SK-MEL-5 (cell line): ENCODE results near the gene A4GALT. TPM values are rescaled to one million over a fixed set of nuclear protein-coding genes. Genes with fewer than 3 reads are reported as not detected.

Experiments used
- DNase-seq: peaks from one replicate; pipeline ENCODE4 v3.0.0-alpha.2; 2016; ENCODE audit warnings: low read depth, low spot score
- in situ Hi-C: cut with HindIII; loops from 2 replicates; pipeline ENCODE4 v1.10.0; 2016; ENCODE audit warnings: low sequenced_read_pairs, high pct_unique_total_duplicates, low pct_unique_long_range_greater_than_20kb
- small RNA-seq, 2 experiments: library from RNA; depleted of rRNA; stranded (forward); fragments of <200 nt; gene quantifications; one replicate each; pipeline ENCODE3, GENCODE V24; 2014
- total RNA-seq: library from RNA; depleted of rRNA; stranded (reverse); fragments of >200 nt; shearing (Covaris generic); gene quantifications from 2 replicates; pipeline ENCODE4 v1.2.3, GENCODE V29; 2014; rRNA removed

A4GALT gene
- total RNA-seq, 1 experiment from 2014 or later = not detected

GRCh38 chr22:42646569-42647525 is 73.8 kb downstream of the A4GALT start:
- DNase-seq = no peak
- in situ Hi-C loops = no loop called here

DNA sequence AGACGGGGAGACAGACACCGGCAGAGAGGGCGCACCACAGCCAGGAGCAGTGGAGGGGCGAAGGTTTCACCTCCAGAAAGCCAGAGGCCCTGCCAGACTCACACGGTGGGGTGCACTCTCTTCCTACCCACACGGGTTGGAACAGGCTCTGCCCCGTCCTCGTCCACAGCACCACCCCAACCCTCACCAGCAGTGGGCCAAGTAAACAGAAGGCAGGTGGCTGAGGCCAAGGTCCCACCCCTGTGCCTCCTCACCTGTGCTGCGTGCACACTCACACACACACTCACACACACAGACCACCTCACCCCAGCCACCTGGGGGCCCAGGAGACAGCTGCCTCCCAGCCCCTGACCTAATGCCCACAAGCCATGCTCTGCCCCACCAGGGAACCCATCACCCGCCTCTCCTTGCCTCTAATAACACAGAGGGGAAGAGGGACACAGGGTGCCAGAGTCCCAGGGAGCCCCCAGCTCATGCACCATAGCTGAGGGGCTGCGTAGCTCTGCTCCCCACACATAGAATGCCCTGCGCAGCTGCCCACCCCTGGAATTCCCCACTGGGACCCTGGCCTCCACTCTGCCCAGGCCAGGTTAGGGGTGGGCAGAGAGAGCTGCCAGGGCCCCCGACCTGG is 74.6 kb downstream of the A4GALT start:
- in situ Hi-C loops = no loop called here
- no peak for DNase-seq

- in situ Hi-C loops = no loop called here
- no peak for DNase-seq
Observed at GRCh38 chr22:42645341-42645937, 75.2 kb downstream of the A4GALT start.

GRCh38 chr22:42644422-42645340 is 76.0 kb downstream of the A4GALT start:
- in situ Hi-C loops = no loop called here
- no peak for DNase-seq

DNA sequence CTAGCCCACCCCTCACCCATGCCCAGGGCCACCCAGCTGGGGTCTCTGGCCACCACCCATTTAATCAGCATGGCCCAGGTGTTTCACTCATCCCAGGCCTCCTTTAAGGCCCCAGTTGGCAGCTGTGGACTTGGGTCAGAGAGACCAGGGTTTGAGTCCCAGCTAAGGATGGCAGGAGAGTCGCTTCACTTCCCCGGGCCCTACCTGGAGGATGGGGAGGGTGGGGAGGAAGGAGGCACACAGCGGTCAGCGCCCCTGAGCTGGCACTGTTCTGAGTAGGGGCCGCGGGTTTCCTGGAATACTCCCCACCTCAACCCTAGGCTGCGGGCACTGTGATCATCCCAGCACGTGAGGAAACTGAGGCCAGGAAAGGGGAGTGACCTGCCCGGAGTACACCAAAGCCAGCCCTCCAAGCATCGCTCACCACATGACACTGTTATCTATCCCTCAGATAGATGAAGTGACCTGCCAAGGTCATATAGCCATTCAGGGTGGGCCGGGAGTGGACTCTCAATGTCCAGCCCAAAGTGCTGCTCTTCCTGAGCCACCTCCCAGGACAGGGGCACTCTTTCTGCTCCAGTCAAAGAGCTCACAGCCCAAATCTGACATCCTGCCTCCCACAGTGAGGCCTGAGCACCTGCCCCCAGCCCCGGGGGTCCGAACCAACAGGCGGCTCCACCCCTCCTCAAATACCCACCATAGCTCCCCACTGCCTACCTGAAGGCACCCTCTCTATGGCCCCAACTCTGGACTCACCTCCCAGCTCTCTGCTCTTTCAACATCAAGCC is 76.8 kb downstream of the A4GALT start:
- in situ Hi-C loops = no loop called here

DNA sequence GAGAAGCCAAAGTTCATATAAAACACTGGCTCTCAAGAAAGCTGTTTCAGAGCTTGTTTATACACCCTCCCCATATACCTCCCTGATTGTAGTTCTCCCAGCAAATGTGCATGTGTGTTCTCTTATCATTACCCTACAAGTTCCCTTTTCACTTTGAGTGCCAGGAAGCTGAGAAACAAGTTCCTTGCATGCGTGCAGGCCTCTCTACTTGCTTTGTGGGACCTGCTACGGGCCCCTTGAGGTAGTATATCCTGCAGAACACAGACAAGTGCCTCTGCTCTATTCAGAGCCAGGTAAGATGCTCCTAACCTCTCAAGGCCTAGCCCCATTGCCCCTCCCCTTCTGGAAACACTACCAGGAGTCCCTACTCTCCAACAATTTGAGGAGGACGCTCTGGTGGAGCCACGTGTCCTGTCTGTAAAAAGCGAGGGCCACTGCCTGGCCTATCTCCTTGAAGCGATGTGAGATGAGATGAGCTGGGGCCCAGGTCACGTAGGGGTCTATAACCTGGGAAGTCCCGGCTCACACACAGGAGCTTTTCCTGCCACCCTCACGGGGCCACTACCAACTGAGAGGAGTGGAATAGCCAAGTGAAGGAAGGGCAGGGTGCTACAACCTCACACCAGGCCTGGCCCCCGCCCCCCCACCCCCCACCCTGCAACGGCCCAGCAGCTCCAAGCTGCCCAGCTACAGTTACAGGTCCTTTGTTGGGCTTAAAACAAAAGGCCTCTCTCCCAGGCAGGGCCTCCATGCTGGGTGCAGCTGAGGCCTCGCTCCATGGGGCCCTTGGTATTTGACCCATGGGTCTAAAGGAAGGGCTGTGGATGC is 77.7 kb downstream of the A4GALT start:
- in situ Hi-C loops = no loop called here
- DNase-seq = no peak

More for the DNA sequence above, 76.8 kb downstream of the A4GALT start:
- no peak for DNase-seq

Small RNA genes within 50 kb of the gene (small RNA-seq; reads per million reads assigned to genes)
- gene RF00019 = 0 reads per million in 2 experiments

Other genes starting within 250 kb of the A4GALT start
- gene RRP7A, start 201.1 kb downstream of the A4GALT start, total RNA-seq = 73.7 and 85.2 TPM in 2 replicates
- gene SERHL2, start 166.9 kb downstream of the A4GALT start, total RNA-seq = 0.66 and 1.6 TPM in 2 replicates
- gene POLDIP3, start 106.0 kb downstream of the A4GALT start, total RNA-seq = 31.2 and 37.8 TPM in 2 replicates
- 0.56 TPM in 1 of 2 replicates, not detected in the other for gene ATP5MGL, start 80.3 kb downstream of the A4GALT start, total RNA-seq
- gene CYB5R3, start 71.5 kb downstream of the A4GALT start, total RNA-seq = 77.0 and 84.2 TPM in 2 replicates
- gene ARFGAP3, start 136.4 kb upstream of the A4GALT start, total RNA-seq = 40.1 and 45.1 TPM in 2 replicates